Liver (tissue), 9 donors: ENCODE results near the gene TMEM108. TPM values are rescaled to one million over a fixed set of nuclear protein-coding genes. Genes with fewer than 3 reads are reported as not detected.

Experiments used
- DNase-seq: peaks from one replicate; pipeline ENCODE4 v3.0.0-alpha.2; 2017; ENCODE audit warnings: low spot score
- H3K27ac ChIP-seq, 2 donors: one replicate each; pipeline ENCODE4 v1.7.0; 2013; ENCODE audit warnings: inconsistent platforms in 2 of 2, low read length in 2 of 2, control low read depth in 1 of 2, low read depth in 1 of 2, mild to moderate bottlenecking in 1 of 2
- H3K27me3 ChIP-seq, 4 donors: one replicate each; pipeline versions ENCODE4 v1.6.1 to v1.7.0; 2013; ENCODE audit warnings: low read length in 3 of 4, inconsistent platforms in 1 of 4, mild to moderate bottlenecking in 1 of 4, moderate library complexity in 1 of 4; ENCODE audit not compliant: control insufficient read depth in 4 of 4, insufficient read depth in 4 of 4
- H3K36me3 ChIP-seq, 4 donors: one replicate each; pipeline versions ENCODE4 v1.6.1 to v1.7.0; 2013; ENCODE audit warnings: low read length in 3 of 4, mild to moderate bottlenecking in 3 of 4, low read depth in 1 of 4, moderate library complexity in 1 of 4; ENCODE audit not compliant: control insufficient read depth in 4 of 4, insufficient read depth in 3 of 4
- H3K4me1 ChIP-seq, 4 donors: one replicate each; pipeline versions ENCODE4 v1.6.1 to v1.7.0; 2013; ENCODE audit warnings: low read length in 3 of 4, mild to moderate bottlenecking in 3 of 4, moderate library complexity in 1 of 4; ENCODE audit not compliant: control insufficient read depth in 4 of 4, insufficient read depth in 4 of 4
- H3K4me3 ChIP-seq, 3 donors: one replicate each; pipeline versions ENCODE4 v1.6.1 to v1.7.0; 2013; ENCODE audit warnings: low read length in 3 of 3, control low read depth in 1 of 3, low read depth in 1 of 3, mild to moderate bottlenecking in 1 of 3
- H3K9ac ChIP-seq, 2 donors: one replicate each; pipeline ENCODE4 v1.7.0; 2013; ENCODE audit warnings: low read length in 2 of 2, mild to moderate bottlenecking in 2 of 2, moderate library complexity in 2 of 2, control low read depth in 1 of 2, low read depth in 1 of 2
- H3K9me3 ChIP-seq, 4 donors: one replicate each; pipeline versions ENCODE4 v1.6.1 to v1.7.0; 2013; ENCODE audit warnings: low read length in 3 of 4; ENCODE audit not compliant: control insufficient read depth in 4 of 4
- ATF3 ChIP-seq: IDR thresholded peaks from 2 replicates; pipeline ENCODE4 v1.6.1; 2016; ENCODE audit warnings: antibody characterized with exemption
- CTCF ChIP-seq: fragments of 150-350 bp; IDR thresholded peaks from 2 replicates; pipeline ENCODE4 v1.5.1; 2017; ENCODE audit warnings: improper control_type of control experiment, low read depth, low read length; ENCODE audit not compliant: missing input control
- EGR1 ChIP-seq, 2 donors: IDR thresholded peaks; 2 replicates each; pipeline ENCODE4 v1.6.1; 2016 to 2018; ENCODE audit warnings: antibody characterized with exemption in 2 of 2, low read depth in 2 of 2
- FOXA1 ChIP-seq: IDR thresholded peaks from 2 replicates; pipeline ENCODE4 v1.6.1; 2016; ENCODE audit warnings: antibody characterized with exemption
- FOXA2 ChIP-seq: IDR thresholded peaks from 2 replicates; pipeline ENCODE4 v1.6.1; 2016; ENCODE audit warnings: antibody characterized with exemption
- GABPA ChIP-seq, 2 donors: IDR thresholded peaks in 1 of 2; conservative IDR thresholded peaks in 1 of 2; 2 replicates each; pipeline ENCODE4 v1.6.1; 2016; ENCODE audit warnings: antibody characterized with exemption in 2 of 2, mild to moderate bottlenecking in 1 of 2, moderate library complexity in 1 of 2
- HNF4A ChIP-seq, 2 donors: conservative IDR thresholded peaks; 2 replicates each; pipeline ENCODE4 v1.6.1; 2016; ENCODE audit warnings: antibody characterized with exemption in 2 of 2, mild to moderate bottlenecking in 2 of 2
- HNF4G ChIP-seq: IDR thresholded peaks from 2 replicates; pipeline ENCODE4 v1.6.1; 2016; ENCODE audit warnings: antibody characterized with exemption
- JUND ChIP-seq, 2 donors: IDR thresholded peaks; 2 replicates each; pipeline ENCODE4 v1.6.1; 2016; ENCODE audit warnings: antibody characterized with exemption in 2 of 2
- MAX ChIP-seq: IDR thresholded peaks from 2 replicates; pipeline ENCODE4 v1.6.1; 2016; ENCODE audit warnings: antibody characterized with exemption
- NR2F2 ChIP-seq: IDR thresholded peaks from 2 replicates; pipeline ENCODE4 v1.6.1; 2016; ENCODE audit warnings: antibody characterized with exemption
- RAD21 ChIP-seq, 2 donors: IDR thresholded peaks; 2 replicates each; pipeline ENCODE4 v1.6.1; 2016; ENCODE audit warnings: antibody characterized with exemption in 2 of 2, mild to moderate bottlenecking in 2 of 2
- REST ChIP-seq: IDR thresholded peaks from 2 replicates; pipeline ENCODE4 v1.6.1; 2016; ENCODE audit warnings: antibody characterized with exemption, mild to moderate bottlenecking
- RXRA ChIP-seq, 2 donors: IDR thresholded peaks; 2 replicates each; pipeline ENCODE4 v1.6.1; 2017 to 2018; ENCODE audit warnings: antibody characterized with exemption in 2 of 2, mild to moderate bottlenecking in 1 of 2
- SP1 ChIP-seq: IDR thresholded peaks from 2 replicates; pipeline ENCODE4 v1.6.1; 2018; ENCODE audit warnings: antibody characterized with exemption, mild to moderate bottlenecking
- TAF1 ChIP-seq: conservative IDR thresholded peaks from 2 replicates; pipeline ENCODE4 v1.6.1; 2016; ENCODE audit warnings: antibody characterized with exemption, mild to moderate bottlenecking
- YY1 ChIP-seq: IDR thresholded peaks from 2 replicates; pipeline ENCODE4 v1.6.1; 2016; ENCODE audit warnings: antibody characterized with exemption, mild to moderate bottlenecking
- ZBTB33 ChIP-seq: IDR thresholded peaks from 2 replicates; pipeline ENCODE4 v1.6.1; 2016; ENCODE audit warnings: antibody characterized with exemption
- WGBS: extraction: QIAGEN DNeasy Blood & Tissue Kit; methylation state at CpG from one replicate; pipeline ENCODE4 v1.1.7; 2013; 5-methylcytosine and 5-hydroxymethylcytosine counted together
- polyA plus RNA-seq, 2 donors: library from polyadenylated mRNA; stranded (reverse) in 1 of 2; unstranded in 1 of 2; fragments of 200-250 nt in 1 of 2; fragments of >200 nt in 1 of 2; fragmentation: Nextera tagmentation in 1 of 2; extraction: Ambion mirVana in 1 of 2; gene quantifications; one replicate each; pipeline versions ENCODE4 v1.2.1 to v1.2.3, GENCODE V29; 2013 to 2015
- total RNA-seq, 2 donors: library from RNA; depleted of rRNA; stranded (reverse); fragments of >200 nt; gene quantifications; one replicate each; pipeline ENCODE4 v1.2.3, GENCODE V29; 2014
- donor health status: healthy.
- donor health status: healthy.
- donor health status: healthy.
- donor health status: healthy.
- donor health status: healthy.

Gene TMEM108
- total and polyA plus RNA-seq, 4 donors: 0.05 to 0.10 TPM; not detected in 2

GRCh38 chr3:133270631-133271030, 232.4 kb downstream of the TMEM108 start:
- H3K9ac ChIP-seq: no peak overlapping the region
- no peaks in the 10 kb centered on the region for H3K9me3 ChIP-seq
- no peak overlapping the region for H3K4me3 ChIP-seq
- TF ChIP-seq HNF4G: no peak
- no peak for TF ChIP-seq EGR1 (IDR thresholded peaks at IDR 0.05; ENCODE audit: low read depth in 2 of 2)
- no peak for TF ChIP-seq SP1
- TF ChIP-seq FOXA2: no peak
- no peak for TF ChIP-seq FOXA1
- TF ChIP-seq REST: no peak
- H3K4me1 ChIP-seq: no peaks in the 10 kb centered on the region
- H3K27me3 ChIP-seq: peaks cover 0 to 3% (median 0%) of the 10 kb centered on the region in 4 donors
- 33% methylated on average over 1 of the region's 1 CpG for WGBS
- no peak overlapping the region for H3K27ac ChIP-seq
- DNase-seq: no peak
- H3K36me3 ChIP-seq: no peaks in the 10 kb centered on the region

- WGBS: 87% methylated on average over 3 of the region's 3 CpGs
- TF ChIP-seq EGR1 (IDR thresholded peaks at IDR 0.05; ENCODE audit: low read depth in 2 of 2): no peak
- no peak for TF ChIP-seq ATF3
- TF ChIP-seq YY1: no peak
- TF ChIP-seq MAX: no peak
- TF ChIP-seq TAF1: no peak
- no peak for TF ChIP-seq SP1
- no peak for TF ChIP-seq HNF4A (conservative IDR thresholded peaks at IDR 0.05)
- no peak for TF ChIP-seq FOXA1
- no peak for TF ChIP-seq REST
- TF ChIP-seq RXRA (IDR thresholded peaks at IDR 0.05): no peak
- TF ChIP-seq CTCF: no peak
- TF ChIP-seq NR2F2: no peak
- no peak for TF ChIP-seq RAD21 (IDR thresholded peaks at IDR 0.05)
- TF ChIP-seq ZBTB33: no peak
- TF ChIP-seq FOXA2: no peak
- no peak for TF ChIP-seq JUND (IDR thresholded peaks at IDR 0.05)
- TF ChIP-seq HNF4G: no peak
- TF ChIP-seq GABPA (IDR thresholded peaks at IDR 0.05 in 1 of 2, conservative IDR thresholded peaks at IDR 0.05 in 1 of 2): no peak
Measured at GRCh38 chr3:133271042-133271441, 232.9 kb downstream of the TMEM108 start.

More at GRCh38 chr3:133271042-133271441, 232.9 kb downstream of the TMEM108 start:
- H3K4me1 ChIP-seq: no peaks in the 10 kb centered on the region
- H3K27ac ChIP-seq: no peak overlapping the region
- no peak for DNase-seq
- no peaks in the 10 kb centered on the region for H3K9me3 ChIP-seq
- H3K27me3 ChIP-seq: peaks cover 0 to 3% (median 0%) of the 10 kb centered on the region in 4 donors
- no peak overlapping the region for H3K9ac ChIP-seq
- no peaks in the 10 kb centered on the region for H3K36me3 ChIP-seq
- no peak overlapping the region for H3K4me3 ChIP-seq
